ENCODE measurements around the gene B4GALT5.

B4GALT5 gene

GRCh38 chr20:49657118-49657901, 56.4 kb downstream of the B4GALT5 start:
- no peak for DNase-seq (ENCODE audit: low read depth in 2 of 2)

GRCh38 chr20:49656304-49656703, 57.4 kb downstream of the B4GALT5 start:
- DNase-seq (ENCODE audit: low read depth in 2 of 2), result no peak

- no peak for DNase-seq (ENCODE audit: low read depth in 2 of 2)
These were observed 59.7 kb downstream of the B4GALT5 start for GRCh38 chr20:49653925-49654434.

- DNase-seq (ENCODE audit: low read depth in 2 of 2), result no peak
These were observed 64.0 kb downstream of the B4GALT5 start for GRCh38 chr20:49649672-49650071.

GRCh38 chr20:49647550-49647949, 66.1 kb downstream of the B4GALT5 start:
- DNase-seq (ENCODE audit: low read depth in 2 of 2), result no peak

GRCh38 chr20:49646528-49646927, 67.2 kb downstream of the B4GALT5 start:
- no peak for DNase-seq (ENCODE audit: low read depth in 2 of 2)

- no peak for DNase-seq (ENCODE audit: low read depth in 2 of 2)
These were observed 67.6 kb downstream of the B4GALT5 start for GRCh38 chr20:49646126-49646525.

GRCh38 chr20:49644980-49645565, 68.6 kb downstream of the B4GALT5 start:
- DNase-seq (ENCODE audit: low read depth in 2 of 2), result no peak

- DNase-seq (ENCODE audit: low read depth in 2 of 2), result no peak
These were observed 70.9 kb downstream of the B4GALT5 start for GRCh38 chr20:49642816-49643215.

- no peak for DNase-seq (ENCODE audit: low read depth in 2 of 2)
These were observed 71.7 kb downstream of the B4GALT5 start for GRCh38 chr20:49641683-49642656.

GRCh38 chr20:49637046-49637637, 76.5 kb downstream of the B4GALT5 start:
- no peak for DNase-seq (ENCODE audit: low read depth in 2 of 2)

GRCh38 chr20:49636447-49636846, 77.2 kb downstream of the B4GALT5 start:
- DNase-seq (ENCODE audit: low read depth in 2 of 2), result no peak

GRCh38 chr20:49635866-49636265, 77.8 kb downstream of the B4GALT5 start:
- no peak for DNase-seq (ENCODE audit: low read depth in 2 of 2)

- no peak for DNase-seq (ENCODE audit: low read depth in 2 of 2)
These were observed 78.5 kb downstream of the B4GALT5 start for GRCh38 chr20:49635166-49635565.

- DNase-seq (ENCODE audit: low read depth in 2 of 2), result no peak
These were observed 79.6 kb downstream of the B4GALT5 start for GRCh38 chr20:49634116-49634515.

- DNase-seq (ENCODE audit: low read depth in 2 of 2), result no peak
These were observed 80.0 kb downstream of the B4GALT5 start for GRCh38 chr20:49633643-49634042.

- no peak for DNase-seq (ENCODE audit: low read depth in 2 of 2)
These were observed 80.7 kb downstream of the B4GALT5 start for GRCh38 chr20:49633023-49633422.

- no peak for DNase-seq (ENCODE audit: low read depth in 2 of 2)
These were observed 81.7 kb downstream of the B4GALT5 start for GRCh38 chr20:49631856-49632418.

- DNase-seq (ENCODE audit: low read depth in 2 of 2), result no peak
These were observed 82.5 kb downstream of the B4GALT5 start for GRCh38 chr20:49631061-49631716.

- no peak for DNase-seq (ENCODE audit: low read depth in 2 of 2)
These were observed 83.2 kb downstream of the B4GALT5 start for GRCh38 chr20:49630396-49630951.
